ENCODE measurements around the gene OPCML.

Gene OPCML

DNA sequence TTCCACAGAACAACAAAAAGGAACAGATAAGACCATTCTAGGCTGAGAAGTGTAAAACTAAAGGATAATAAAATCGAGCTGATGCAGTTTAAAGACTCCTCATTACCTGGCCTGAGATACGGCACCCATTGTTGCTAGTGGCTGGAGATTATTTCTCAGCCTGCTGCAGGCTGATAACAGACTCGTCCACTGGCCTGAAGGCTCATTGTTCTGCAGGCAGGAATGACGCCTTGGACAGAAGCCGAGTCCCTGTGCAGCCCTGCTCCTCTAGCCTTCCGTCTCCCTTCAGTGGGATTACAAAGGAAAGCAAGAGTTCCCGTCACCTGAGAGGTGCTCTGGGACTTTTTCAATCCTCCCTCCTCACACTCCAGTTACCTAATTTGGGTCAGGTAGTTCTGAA, 1065.3 kb downstream of the OPCML start:
- DNase-seq (ENCODE audit: low spot score) = no peak

DNA sequence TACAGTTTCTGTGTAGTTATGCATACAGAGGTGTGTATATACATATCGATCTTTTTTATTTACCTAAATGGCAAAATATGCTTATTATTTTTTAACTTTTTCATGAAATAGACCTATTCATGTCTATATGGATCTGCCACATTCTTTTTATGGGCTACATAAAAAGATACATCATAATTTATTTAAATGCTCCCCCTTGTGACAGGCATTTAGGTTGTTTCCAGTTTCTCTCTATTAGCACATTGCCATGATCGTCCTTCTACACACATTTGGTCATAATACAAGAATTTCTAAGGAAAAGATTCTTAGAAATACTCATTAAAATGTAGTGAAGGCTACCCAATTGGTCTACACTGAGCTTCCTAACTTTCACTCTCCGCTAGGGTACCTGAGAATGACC, 1067.4 kb downstream of the OPCML start:
- DNase-seq (ENCODE audit: low spot score) = no peak

DNA sequence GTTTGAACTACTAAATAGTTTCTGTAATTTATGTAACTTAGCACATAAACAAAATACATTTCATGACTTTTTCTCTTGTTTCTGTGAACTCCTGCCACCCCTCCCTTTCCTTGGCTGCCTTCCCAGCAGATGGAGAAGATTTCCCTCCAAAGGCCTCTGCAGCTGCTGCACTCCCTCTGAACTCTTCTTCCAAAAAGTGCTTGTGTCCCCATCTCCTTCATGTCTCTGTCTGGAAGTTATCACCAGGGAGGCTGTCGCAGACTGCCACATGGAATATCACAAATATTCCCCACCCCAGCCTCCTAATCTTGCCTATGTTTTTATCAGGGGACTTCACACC, 1068.3 kb downstream of the OPCML start:
- DNase-seq (ENCODE audit: low spot score) = no peak

DNA sequence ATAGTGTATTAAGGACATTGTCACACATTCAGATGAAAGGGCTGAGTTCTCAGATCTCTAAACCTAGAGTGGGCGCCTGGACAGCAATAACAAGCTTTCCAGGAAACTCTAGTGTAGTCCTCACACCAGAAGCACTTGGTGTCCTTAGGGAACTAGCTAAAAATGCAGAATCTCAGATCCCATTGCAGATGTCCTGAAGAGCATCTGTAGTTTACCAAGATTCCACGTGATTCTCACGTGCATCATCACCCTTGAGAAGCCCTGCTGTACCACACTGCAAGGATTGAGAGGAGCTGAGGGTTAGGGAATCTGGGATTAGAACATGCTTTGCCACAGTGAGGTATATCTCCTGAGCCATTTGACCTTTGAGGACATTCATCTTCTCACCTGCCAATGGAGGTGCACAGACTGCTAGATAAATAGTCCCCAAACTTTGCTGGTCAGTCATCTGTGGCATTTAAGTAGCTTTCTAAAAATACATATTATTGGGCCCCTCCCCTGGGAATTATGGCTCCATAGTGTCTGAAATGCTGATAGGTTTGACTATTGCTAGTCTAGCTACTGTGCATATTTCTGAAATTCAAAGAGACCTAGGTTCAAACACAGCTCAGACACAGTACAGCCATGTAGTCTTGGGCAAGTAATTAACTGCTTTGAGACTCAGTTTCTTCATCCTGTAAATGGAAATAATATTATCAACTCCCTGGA, 1068.9 kb downstream of the OPCML start:
- no peak for DNase-seq (ENCODE audit: low spot score)

DNA sequence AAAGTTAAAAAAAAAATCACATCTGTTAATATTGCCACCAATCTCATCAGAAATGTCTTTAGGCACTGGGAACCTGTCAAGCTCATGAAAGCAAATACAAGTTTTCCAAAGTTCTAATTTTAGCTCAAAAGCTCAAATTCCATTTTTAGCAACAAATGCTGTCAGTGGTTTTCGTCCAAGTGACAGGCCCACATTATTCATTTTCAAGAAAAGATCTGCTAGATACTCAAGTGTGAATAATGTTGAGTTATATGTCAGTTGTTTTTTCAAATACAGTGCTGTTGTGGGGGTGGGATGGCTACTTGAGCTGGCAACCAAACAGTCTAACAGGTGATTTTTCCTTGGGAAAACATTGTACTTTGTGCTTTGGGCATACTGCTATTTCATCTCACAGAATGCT, 1072.6 kb downstream of the OPCML start:
- DNase-seq (ENCODE audit: low spot score) = no peak

DNA sequence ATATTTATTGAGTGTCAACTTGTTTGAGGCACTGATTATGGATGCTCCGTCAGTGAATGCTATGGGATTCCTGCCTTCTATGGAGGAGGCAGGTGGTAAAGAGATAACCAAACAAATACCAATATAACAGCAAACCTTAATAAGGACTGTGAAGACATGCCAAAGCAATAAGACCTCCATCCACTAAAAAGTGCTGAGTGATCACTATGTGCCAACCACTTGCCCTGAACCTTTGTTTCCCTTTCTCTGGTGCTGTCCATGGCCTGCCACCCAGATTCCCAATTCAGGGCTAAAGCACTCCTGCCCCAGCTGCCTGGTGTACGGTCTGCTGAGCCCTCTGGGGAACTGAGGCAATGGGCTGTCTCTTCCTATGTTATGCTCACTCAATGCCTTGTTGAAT, 1074.9 kb downstream of the OPCML start:
- no peak for DNase-seq (ENCODE audit: low spot score)

DNA sequence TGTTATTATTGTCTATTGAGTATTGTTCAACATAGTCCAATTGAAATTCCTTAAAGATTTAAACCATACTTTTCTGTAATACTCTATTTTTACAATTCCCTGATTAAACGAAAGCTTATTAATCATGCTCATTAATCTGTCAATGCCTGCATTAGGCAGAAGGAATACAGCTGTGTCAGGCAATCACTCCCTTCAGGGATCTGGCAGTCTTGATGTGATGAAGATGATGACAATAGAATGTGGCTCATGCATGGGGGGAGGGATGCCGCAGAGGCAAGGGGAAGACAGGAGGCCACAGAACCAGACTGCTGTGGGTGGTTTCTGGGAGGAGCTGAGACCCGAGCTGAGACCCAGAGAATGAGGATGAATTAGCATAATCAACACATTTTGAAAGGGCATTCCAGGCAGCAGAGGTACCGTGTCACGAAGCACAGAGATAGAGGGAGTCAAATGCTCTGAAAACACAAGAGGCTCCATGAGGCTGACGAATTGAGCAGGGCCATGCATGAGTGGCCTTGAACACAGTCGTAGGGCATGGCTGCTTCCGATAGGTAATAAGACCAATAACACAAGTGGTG, 1075.5 kb downstream of the OPCML start:
- no peak for DNase-seq (ENCODE audit: low spot score)

DNA sequence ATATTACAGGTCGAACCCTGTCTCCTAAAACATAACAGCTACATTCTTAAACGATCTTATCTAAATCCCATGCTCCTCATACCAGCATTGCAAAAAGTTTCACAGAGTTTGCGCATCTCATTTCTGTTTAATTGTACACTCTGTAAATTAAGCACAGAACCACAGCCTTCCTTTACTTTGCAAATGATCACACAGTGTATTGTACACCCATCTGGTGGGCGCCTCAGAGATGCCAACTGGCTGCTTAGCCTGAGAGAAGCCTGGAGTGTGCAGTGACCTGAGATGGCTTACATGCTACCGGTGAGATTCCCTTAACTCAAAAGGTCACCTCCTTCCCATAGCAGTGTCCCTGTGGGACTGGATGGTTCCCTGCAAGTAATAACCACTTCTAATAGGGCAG, 1077.3 kb downstream of the OPCML start:
- no peak for DNase-seq (ENCODE audit: low spot score)

DNA sequence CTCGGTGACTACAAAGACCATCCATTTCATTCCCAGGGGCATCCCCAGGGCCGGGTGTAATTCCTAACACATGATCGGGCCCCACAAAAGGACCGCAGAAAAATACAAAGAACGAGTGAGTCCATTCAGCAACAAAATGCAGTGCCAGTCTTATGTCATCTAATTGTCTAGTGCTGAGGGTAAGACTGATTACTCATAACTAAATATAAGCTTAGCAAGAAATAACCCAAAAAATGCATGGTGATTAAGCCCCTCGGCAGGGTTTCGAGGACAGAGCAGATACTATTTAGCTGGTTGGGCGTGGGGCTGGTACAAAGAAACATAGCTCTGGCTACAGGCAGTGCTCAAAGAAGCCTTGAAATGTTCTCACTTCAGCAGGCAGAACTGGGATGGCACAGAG, 1078.9 kb downstream of the OPCML start:
- no peak for DNase-seq (ENCODE audit: low spot score)

DNA sequence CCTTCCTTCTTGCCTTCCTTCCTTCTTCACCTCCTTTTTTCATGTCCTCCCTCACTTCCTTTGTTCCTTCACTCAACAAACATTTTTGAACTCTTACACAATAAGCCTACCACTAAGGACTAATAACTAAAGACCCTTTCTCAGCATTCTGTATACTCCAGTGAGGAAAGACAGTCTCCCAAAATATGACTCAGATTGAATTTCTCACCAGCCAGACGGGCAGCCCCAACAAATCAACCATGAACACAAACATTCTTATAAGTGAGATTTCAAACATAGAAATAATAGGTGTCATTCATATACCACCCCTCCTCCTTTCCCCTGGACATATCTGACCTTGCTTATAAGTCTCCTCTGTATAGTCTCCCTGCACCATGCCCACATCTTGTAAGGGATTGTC, 1079.7 kb downstream of the OPCML start:
- no peak for DNase-seq (ENCODE audit: low spot score)

DNA sequence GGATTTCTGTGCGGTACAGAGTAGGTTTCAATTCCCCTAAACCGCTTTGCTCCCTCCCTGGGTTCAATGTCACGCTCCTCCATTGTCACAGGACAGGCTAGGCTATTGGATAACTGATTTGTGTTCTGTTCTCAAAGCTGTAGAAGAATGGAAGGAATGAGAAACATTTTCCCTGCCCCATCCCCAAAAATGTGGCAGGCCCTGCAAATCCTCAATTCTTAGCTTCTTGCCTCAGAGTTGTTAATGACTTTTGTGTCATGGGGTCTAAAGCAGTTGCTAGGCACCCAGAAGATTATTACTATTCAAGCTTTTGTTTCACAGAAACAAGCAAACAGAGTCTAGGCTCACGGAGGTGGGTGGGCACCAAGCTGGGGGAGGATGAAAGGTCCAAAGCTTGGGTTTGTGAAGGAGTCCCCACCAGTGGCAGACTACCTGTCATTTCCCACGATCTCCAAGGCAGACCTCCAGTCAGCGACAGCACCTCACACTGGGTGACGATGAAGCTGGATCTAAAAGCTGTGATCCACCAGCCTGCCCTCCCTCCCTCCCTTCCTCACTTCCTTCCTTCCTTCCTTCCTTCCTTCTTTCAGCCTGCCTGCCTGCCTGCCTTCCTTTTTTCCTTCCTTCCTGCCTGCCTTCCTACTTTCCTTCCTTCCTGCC, 1080.2 kb downstream of the OPCML start:
- DNase-seq (ENCODE audit: low spot score) = no peak

DNA sequence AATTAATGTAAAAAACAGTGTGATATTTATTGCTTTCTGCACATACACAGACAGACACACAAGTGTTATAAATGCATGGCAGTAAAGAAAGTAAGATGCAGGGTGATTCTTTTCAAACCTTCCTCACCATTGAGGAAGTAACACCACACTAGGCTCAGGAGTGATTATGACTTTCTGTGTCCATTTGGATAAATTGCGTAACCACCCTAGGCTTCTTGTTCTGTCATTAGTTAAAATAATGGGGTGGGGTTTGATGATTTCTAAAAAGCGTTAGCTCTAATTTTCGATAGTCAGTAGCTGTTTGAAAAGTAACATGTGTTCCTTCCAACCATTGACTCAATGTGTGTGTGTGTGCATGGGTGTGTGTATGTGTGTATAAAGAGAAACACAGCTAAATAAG, 1081.7 kb downstream of the OPCML start:
- DNase-seq (ENCODE audit: low spot score) = no peak

DNA sequence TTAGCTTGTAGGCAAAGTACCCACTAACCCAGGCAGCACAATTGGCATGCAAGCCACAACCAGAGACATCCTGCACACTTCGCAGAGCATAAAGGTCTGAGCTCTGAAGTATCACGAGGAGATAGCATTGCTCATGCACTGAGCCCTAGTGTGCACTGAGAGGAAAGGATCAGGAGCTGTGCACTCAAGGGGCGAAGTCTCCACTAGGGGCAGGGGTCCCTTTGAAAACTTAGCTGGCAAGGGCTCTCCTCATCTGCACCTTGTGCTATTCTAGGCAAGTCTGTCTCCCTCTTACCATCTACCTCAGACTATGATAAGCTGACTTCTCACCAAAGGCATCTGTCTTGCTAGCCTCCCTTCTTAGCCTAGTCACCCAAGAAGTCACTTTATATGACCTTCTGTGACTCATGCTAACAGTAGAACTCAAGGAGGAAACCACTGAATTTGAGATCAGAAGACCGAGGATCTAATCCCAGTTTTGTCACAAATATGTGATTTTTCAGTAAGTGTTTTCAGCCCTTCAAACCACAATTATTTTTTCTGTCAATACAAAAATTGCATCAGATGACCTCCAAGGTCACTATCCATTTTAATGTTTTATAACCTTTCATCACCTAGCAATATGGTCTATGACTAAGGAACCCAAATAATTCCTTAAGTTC, 1083.8 kb downstream of the OPCML start:
- no peak for DNase-seq (ENCODE audit: low spot score)

DNA sequence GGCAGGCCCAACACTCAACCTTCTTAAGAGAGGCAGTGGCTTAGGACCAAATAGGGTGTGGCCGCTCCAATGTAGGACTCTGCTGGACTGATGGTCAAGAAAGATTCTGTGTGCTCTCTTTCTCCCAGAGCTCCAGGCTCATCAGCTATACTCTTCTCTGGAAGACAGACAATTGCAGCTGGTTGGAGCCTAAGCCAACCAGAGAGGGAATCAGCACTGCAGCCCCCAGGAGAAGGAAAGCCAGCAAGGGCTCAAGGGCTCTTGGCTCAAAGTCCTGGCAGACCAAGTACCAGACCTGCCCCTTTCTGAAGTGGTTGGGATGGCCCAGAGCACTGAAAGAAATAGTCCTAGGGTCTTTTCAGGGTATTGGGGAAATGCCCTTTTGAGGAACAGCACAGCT, 1084.5 kb downstream of the OPCML start:
- no peak for DNase-seq (ENCODE audit: low spot score)

DNA sequence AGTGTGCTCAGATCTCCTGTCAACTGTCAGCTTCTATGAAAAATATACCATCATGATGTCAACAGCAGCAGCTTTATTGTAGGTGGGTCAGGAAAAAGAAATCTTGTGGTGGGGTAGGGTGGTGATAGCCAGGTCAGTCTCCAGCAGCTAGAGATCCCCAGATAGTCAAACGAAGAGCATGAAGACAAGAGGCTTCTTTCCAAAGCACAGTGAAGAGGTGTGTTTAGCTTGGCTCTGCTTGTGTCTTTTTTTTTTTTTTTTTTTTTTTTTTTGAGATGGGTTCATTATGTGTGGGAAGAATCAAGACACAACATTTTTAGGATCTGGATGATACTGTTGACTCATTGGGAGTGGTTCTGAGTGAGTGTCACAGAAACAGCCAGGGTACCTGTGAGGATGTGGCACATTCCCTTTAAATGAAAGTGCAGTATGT, 1086.4 kb downstream of the OPCML start:
- DNase-seq (ENCODE audit: low spot score) = no peak

DNA sequence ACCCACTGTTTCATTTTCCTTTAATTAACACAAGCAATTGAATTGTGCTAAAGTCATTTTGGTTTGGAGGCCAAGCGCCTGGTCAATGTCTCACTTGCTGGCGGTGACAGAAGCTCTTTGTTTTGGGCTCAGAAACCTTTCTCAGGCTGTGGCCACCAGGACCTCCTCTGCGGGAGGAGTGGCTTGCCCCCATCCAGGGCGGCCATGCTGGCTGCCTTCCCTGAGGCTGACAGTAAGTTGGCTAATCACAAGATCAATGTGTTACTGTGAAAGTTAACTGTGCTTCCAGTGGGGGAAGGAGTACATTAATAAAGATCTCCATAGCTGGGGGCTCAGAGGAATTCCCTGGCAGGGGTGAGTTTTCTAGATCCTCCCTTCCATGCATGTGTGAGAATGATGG, 1087.4 kb downstream of the OPCML start:
- no peak for DNase-seq (ENCODE audit: low spot score)

DNA sequence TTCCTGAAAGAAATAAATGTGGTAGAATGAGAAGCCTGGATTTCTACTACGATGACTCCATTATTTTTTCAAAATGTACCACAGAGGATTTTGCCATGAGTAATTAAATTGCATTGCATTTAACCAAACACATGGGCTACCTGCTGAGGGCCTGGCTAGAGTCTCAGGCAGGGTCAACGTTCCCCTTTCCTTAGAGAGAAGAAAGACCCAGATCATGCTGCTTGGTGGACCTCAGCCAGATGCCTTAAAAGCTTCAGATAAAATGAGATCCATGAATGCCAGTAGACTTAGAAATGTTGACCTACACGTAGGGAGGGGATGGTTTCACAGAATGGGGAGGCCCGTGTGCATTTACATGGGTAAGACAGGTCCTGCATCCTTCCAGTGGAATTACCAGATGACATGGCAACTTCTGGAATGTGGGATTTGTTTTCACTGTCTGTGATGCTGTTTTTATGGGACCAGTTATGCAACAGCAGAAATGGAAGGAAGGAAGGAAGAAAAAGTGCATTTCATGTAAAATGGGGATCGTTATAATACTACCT, 1092.5 kb downstream of the OPCML start:
- DNase-seq (ENCODE audit: low spot score) = no peak

DNA sequence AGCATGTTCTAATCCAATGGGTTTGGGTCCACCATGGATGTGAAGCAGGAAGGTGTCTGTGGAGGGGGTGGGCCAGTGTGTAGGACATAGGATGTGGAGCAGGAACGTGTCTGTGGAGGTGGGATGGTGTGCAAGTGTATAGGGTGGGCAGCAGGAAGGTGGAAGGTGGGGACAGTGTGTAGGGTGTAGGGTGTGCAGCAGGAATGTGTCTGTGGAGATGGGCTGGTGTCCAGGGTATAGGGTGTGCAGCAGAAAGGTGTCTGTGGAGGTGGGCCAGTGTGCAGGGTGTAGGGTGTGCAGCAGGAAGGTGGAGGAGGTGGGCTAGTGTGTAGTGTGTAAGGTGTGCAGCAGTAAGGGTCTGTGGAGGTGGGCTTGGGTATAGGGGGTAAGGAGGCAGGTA, 1093.9 kb downstream of the OPCML start:
- no peak for DNase-seq (ENCODE audit: low spot score)

DNA sequence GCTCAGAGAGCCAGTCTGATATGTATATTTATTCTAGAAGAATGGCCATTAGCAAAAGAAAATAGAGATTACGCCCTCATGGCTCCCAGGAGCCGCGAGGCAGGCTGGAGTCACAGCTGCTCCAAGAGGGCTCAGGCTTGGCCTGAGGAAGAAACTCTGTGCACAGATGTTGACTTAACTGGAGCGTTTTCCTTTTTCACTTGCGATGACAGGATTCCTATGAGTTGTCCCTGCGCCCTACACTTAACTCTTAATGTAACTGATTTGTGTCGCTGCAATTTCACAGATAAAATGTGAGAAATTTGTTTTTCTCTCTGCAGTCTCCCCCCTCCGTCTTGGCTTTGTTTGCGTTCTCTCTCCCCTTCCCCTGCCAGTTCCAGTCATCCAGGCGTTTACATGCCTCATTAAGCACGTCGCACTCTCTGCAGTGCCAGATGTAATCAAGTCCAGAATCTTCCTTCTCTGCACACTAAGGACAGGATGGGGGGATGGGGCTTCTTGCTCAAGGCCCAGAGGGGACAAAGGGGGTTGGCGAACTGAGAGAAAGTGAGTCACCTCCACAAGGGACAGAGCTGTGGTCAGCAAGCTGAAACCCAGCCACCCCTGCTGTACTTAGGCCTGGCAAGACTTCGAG, 1101.8 kb downstream of the OPCML start:
- no peak for DNase-seq (ENCODE audit: low spot score)

DNA sequence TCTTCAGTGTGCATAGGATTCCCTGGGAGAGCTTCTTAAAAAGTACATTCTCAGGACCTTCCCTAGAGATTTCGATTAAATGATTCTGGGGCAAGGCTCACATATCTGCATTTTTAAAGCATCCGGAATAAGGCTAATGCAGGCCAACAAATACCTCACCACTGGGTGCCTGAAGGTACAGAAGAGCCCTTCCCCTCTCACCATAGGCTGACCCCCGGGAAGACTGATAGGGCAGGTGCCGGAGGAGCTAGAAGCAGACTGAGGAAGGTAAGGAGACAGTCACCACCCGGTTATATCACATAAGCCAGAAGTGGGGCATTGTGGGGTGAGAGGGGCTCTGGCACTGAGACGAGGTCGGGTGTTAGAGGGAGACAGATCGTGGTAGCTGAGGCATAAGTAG, 1102.6 kb downstream of the OPCML start:
- no peak for DNase-seq (ENCODE audit: low spot score)

DNA sequence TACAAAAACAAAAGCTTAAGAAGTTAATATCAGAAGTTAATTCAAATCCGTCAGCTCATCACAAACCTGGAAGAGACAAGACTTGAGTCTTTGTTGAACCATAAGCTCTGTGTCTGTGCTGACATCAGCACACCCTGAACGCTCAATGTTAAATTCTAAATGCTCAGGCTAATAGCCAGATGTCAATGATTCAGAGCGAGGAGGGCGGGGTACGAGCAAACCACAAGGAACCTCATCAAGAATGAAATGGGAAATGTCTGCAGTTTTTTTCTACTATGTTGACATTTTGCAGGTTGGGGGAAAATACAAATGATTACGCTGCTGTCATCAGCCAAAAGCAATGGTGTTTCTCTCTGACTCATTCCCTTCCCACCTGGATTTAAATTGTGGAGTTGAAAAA, 1104.7 kb downstream of the OPCML start:
- DNase-seq (ENCODE audit: low spot score) = no peak

DNA sequence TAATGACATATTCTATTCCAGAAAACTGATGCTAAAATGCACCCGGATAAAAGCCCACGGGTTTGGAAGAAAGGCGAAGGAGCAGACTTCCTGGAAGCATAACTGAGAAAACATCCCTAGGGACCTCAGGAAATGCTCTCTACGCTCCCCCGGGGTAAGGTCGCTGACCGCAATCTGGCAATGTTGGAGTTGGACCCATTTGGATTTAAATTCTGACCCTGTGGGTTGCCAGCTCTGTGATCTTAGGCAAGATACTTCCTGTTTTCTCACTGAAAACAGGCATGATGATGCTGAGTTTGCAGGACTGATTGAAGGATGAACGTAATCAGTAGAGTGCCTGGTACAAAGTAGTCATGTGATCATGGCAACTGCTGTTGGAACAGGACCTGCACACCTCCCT, 1107.9 kb downstream of the OPCML start:
- DNase-seq (ENCODE audit: low spot score) = no peak

DNA sequence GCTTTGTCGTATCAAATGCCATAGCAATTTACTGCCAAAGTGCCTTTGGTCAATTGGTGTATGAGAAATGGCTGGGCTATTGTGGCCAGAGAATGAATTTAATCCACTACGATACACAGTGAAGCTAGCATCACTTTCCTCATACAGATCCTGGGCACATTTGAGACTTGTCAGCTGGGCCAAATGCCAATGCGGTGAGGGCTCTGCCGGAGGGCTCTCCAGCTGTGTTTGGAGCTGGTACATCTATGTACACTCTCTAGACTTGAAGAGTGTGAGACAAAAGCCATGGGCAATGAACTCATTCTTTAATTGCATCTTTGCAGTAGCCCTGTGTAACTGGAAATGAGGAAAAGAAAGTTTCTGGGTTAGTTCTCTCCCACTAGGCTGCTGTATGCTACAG, 1109.0 kb downstream of the OPCML start:
- no peak for DNase-seq (ENCODE audit: low spot score)

Measured in LoVo (cell line).